ENCODE measurements around the gene DBN1.
"Not testable (repeated sequence)": the region's sequence is repeated elsewhere in the genome, so short reads cannot be mapped to it uniquely, and the experiment has no call there.

DBN1 gene

DNA sequence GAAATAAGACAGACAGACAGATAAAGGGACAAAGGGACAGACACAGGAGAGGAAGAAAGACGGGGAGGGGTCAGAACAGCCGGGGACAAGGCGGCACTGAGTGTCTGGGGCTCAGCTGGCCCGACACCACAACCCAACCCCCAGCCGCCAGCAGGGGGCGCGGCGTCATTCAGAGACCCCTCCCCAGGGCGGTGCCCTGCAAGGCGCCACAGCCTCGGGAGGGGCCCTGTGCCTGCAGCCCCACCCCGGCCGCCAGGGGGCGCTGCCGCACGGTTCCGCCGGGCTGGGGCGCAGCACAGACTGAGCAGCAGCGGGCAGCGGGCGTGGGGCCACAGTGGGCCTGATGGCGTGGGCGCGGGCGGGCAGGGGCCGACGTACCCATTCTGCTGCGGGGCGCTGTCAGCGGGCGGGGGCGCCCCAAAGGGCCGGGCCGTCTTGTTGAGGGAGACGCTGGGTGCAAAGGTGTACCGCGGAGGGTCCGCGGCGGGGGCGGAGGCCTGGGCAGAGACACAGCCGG lies 18.1 kb upstream of the DBN1 start:
- peak in 1 of 2 donors; percentile 36 for DNase-seq (ENCODE audit: low read depth in 2 of 2)

- DNase-seq (ENCODE audit: low read depth in 2 of 2), result no peak
Measured at GRCh38 chr5:177490992-177491391, 17.6 kb upstream of the DBN1 start.

DNA sequence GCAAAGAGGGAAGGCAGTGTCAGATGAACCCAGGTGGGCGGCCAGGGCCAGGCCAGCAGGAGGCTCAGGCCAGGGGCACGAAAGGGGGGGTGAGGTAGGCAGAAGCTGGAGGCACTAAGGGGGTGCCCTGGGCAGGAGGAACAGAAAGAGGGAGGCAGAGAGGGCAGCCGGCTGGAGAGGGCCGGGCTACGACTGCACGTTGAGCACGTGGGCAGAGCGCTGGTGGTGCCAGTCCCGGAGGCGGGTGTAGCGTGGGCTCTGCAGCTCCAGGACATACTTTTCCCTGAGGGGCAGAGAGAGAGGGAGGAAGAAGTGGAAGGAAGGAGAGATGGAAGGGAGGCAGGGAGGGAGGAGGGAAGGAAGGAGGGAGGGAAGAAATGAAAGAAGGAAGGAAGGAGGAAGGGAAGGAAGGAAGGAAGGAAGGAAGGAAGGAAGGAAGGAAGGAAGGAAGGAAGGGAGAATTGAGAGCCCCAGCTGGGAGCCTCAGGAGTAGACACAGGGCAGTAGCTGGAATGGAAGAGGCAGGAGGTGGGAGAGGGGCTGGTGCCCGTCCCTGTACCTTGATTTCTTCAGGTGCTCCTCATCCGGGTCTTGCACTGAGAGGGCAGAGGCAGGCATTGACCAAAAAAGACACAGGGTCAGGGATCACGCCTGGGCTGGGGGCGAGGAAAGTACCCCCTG lies 17.0 kb upstream of the DBN1 start:
- DNase-seq (ENCODE audit: low read depth in 2 of 2), result no peak

- no peak for DNase-seq (ENCODE audit: low read depth in 2 of 2)
Measured at GRCh38 chr5:177489119-177489716, 15.8 kb upstream of the DBN1 start.

GRCh38 chr5:177487975-177488374 lies 14.5 kb upstream of the DBN1 start:
- DNase-seq (ENCODE audit: low read depth in 2 of 2), result no peak

GRCh38 chr5:177487144-177487543 lies 13.7 kb upstream of the DBN1 start:
- no peak for DNase-seq (ENCODE audit: low read depth in 2 of 2)

DNA sequence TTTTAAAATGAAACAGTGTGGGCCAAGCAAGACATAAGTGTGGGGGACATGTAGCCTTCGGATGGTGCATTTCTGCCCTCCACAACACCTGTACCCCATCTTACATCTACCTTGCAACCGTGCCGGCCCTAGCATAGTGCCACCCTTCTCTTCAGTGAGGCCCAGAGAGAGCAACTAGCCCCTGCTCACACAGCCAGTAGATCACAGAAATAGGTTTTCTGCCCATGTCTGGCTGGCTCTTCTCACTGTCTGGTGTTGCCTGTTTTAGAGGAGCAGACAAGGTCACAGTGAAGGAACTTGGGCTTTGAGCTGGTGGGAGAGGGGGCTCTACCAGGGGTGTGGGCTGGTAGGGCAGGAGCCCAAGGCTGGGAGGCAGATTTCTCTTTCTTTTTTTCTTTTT lies 12.8 kb upstream of the DBN1 start:
- DNase-seq (ENCODE audit: low read depth in 2 of 2), result no peak

DNA sequence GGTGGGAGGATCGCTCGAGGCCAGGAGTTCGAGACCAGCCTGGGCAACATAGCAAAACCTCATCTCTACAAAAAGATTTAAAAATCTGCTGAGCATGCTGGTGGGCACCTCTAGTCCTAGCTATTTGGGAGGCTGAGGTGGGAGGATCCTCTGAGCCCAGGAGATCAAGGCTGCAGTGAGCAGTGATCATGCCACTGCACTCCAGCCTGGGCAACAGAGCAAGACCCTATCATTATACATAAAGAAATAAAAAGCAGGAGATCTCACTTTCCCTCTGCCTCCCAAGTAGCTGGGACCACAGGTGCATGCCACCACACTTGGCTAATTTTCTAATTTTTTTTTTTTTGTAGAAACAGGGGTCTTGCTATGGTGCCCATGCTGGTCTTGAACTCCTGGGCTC lies 12.3 kb upstream of the DBN1 start:
- not testable (repeated sequence) for DNase-seq (ENCODE audit: low read depth in 2 of 2)

- DNase-seq (ENCODE audit: low read depth in 2 of 2), result no peak
Measured at GRCh38 chr5:177484902-177485549, 11.6 kb upstream of the DBN1 start.

DNA sequence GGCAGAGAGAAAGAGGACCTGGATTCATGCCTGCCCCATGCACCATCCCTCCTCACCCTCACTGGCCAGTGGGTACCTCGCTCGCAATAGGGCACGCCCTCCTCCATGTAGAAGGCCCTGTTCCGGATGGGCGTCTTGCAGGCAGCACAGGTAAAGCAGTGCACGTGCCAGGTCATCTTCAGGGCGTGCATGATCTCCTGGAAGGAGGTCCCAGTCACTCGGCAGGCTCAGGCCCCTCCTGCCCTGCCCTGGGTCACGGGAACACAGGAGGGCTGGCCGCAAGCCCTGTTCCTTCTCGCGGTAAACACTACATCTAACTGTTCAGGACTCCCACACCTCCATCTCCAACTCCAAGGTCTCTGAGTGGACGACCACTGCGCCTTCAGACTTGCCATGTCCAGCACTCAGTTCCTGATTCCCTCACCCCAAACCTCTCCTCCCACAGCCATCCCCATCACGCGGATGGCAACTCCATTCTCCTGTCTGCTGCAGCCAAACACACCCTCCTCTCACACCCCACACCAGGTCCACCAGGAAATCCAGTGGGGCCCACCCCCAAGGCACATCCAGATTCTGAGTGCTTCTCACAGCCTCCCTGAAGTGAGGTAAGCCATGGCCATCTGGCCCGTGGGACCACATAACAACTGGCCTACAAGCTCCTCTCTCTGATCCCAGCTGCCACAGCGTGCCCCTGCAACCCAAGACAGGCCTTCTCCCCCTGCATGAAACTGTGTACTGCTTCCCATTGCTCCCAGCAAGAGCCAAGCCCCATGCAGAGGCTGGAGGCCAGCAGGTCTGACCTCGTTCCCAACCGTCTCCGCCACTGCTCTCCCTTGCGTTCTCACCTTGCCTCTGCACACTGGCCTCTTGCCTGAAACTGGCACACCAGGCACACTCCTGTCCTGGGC lies 10.8 kb upstream of the DBN1 start:
- DNase-seq (ENCODE audit: low read depth in 2 of 2), result no peak

DNA sequence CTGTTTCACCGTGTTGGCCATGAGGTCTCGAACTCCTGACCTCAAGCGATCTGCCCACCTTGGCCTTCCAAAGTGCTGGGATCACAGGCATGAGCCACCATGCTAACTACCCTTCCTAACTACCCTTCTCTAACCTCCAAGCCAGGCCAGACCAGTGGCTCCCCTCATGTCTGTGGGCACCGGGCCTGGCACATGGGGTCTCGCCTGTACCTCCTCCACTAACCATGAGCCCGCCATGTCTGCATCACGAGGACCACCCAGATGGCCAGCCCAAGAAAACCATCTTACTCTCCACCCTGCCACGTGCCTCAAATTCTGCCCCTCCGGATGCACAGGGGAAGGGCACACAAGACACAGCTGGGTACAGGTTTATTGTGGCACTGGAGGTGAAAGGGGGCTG lies 9.6 kb upstream of the DBN1 start:
- no peak for DNase-seq (ENCODE audit: low read depth in 2 of 2)

DNA sequence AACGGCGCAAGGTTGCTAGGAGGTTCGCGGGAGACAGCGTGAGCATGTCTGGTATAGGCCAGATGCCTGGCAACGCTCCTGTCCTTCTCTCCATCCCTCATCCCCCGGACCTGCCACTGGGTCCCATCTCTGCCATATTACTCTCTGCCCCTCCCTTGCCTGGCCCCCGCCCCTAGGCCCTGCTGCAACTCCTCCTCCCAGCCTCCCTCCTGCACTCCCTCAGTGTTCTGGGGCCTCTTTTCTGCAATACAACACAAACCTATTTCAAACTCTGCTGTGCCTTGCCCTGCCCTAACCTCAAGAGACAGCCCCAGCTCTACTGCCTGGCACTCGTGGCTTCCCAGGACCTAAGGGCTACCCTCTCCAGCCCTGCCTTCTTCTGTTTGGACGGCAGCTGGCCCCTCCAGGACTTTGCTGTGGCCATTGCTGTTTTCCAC lies 8.9 kb upstream of the DBN1 start:
- no peak for DNase-seq (ENCODE audit: low read depth in 2 of 2)

- no peak for DNase-seq (ENCODE audit: low read depth in 2 of 2)
Measured at GRCh38 chr5:177479774-177480173, 6.3 kb upstream of the DBN1 start.

DNA sequence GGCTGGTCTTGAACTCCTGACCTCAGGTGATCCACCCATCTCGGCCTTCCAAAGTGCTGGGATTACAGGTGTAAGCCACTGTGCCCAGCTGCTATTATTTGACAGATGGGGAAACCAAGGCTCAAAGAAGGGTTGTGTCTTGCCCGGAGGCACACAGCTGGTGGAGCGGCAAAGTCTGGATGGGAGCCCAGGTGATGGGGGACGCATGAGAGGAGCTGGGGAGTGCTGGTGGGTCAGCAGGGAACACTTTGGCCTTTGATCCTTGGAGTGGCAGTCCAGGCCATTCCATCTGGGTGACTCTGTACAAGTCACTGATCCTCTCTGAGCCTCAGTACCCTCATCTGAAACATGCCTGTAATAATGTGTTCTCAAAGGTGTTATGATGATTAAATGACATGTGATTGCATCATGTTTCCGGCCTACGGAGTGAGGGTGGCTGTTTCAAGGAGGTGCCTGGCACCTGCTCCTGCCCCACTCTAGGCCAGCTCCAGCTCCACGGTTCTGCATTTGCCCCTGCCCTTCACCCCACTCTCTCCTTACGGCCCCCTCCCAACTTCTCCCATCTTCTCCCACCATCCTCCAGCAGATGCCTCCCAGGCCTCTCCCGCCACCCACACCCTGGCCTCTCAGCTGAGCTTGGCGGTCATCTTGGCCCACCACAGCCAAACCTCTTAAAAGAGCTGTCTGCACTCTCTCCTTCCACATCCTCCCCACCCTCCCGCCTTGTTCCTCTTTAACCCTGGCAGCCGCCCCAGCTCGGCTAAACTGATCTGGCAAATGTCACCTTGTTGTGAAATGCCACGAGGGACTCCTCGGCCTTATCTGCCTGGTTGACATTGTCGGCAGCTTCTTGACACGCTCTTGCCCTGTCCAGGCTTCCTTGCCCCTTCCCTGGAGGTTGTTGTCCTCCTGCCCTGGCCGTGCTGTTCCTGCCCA lies 5.5 kb upstream of the DBN1 start:
- DNase-seq (ENCODE audit: low read depth in 2 of 2), result peak in 1 of 2 donors; percentile 37

DNA sequence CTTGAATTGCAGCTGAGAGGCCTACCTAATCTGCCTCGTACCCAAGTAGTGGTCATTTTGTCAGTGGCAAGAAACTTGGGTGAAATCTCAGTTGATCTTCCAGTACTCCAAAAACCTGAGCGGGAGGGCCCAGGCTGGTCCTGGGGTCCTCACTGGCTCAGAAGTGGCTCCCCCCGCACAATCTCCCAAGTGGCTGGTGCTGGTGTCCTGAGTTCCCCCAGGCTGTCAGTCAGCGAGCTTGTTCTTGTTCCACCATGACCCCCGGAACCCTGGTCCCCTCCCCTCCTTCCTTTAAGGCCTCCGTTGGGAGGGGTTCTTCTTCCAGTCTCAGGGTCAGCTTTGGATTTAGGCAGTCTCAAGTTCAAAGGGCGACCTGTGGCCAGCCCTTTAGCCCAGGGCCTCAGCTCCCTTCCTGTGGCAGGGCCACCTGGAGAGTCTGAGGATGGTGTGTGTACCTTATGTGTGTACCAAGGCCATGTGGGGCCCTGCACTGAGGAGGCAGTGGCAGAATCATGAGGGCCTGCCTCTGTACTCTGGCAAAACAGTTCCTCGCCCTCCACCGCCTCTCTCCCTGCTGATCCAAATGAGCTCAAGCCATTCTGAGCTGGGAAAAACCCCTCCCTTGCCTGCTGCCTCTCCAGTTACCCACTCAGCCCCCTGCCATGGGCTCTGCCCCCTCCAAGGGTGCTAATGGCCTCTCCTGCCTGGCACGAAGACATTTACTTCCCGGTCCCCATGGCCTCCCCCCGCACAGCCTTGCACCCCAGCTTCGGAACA lies 4.5 kb upstream of the DBN1 start:
- no peak for DNase-seq (ENCODE audit: low read depth in 2 of 2)

DNA sequence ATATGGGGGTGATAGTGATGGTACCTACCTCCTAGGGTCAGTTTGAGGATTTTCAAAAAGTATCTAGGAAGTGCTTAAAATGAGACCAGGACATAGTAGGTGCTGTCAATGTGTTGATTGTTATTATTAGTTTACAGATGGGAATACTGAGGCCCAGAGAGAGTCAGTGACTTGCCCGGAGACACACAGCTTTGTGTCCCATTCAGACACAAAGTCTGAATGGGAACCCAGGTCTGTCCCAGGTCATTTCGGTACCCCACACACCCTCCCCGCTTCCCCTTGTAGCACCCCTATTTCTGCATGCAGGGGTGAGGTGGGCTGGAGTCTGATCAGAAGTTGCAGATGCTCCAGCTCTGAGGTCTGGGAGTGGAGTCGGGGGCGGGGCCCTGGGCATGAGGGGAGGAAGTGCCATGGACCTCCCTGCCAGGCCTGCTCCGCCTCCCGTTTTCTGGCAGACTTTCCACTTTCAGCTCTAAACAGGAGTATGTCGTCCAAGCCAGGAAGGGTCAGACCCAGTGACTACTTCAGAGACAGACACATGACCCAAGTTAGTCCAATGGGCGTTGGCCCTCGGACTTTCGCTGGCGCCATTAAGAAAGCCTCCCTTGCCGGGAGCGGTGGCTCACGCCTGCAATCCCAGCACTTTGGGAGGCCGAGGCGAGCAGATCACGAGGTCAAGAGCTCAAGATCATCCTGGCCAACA lies 3.2 kb upstream of the DBN1 start:
- no peak for DNase-seq (ENCODE audit: low read depth in 2 of 2)

DNA sequence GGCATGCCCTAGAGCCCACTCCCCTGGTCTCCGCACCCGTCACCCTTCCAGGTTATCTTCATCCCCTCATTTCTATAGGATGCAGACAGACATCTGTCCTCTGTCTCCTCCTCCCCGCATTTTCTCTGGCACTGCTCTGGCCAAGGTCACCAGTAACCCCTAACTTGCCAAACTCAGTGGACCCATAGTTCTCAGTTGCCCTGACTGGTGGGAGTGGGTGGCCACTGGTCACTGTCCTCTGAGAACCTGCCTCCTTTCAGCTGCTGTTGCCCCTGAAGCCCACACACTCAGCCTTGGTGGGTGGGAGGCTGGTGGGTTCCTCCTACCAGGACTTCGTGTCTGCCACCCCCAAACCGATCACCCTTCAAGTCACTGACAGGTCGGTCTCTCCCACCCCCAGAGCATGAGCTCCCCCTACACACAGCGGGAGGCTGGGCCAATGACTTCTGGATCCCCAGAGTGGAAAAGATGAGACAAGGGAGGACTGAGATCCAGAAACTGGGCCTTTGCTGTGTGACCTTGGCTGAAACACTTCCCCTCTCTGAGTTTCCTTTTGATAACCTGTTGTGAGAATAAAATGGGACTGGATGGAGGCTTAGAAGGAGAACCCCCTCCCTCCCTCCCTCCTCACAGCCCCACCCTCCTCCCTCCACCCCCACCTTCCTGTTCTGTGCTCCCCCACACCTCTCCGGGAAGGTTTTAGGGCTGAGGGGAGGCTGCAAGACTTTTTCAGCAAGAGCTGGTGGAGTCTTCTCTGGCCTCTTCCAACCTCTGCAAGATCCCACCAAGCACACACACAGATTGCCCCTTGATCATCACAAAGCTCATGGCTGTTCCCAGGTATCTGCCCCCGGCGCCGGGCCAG lies 2.4 kb upstream of the DBN1 start:
- DNase-seq (ENCODE audit: low read depth in 2 of 2), result no peak

GRCh38 chr5:177474846-177475562 lies 1.6 kb upstream of the DBN1 start:
- no peak for DNase-seq (ENCODE audit: low read depth in 2 of 2)

All from stimulated activated CD8-positive, alpha-beta memory T cell treated with anti-CD3 and anti-CD28 coated beads, Interleukin-2, amount 100 ng/mL, for 48 hours (primary cell).